ENCODE data around the gene TBC1D9B.

TBC1D9B gene

GRCh38 chr5:179876610-179876952 is 31.1 kb downstream of the TBC1D9B start:
- TF ChIP-seq EZH2phosphoT487 (IDR thresholded peaks at IDR 0.05; ENCODE audit: borderline replicate concordance, low read length), result no peak
- TF ChIP-seq, protein P1, sequence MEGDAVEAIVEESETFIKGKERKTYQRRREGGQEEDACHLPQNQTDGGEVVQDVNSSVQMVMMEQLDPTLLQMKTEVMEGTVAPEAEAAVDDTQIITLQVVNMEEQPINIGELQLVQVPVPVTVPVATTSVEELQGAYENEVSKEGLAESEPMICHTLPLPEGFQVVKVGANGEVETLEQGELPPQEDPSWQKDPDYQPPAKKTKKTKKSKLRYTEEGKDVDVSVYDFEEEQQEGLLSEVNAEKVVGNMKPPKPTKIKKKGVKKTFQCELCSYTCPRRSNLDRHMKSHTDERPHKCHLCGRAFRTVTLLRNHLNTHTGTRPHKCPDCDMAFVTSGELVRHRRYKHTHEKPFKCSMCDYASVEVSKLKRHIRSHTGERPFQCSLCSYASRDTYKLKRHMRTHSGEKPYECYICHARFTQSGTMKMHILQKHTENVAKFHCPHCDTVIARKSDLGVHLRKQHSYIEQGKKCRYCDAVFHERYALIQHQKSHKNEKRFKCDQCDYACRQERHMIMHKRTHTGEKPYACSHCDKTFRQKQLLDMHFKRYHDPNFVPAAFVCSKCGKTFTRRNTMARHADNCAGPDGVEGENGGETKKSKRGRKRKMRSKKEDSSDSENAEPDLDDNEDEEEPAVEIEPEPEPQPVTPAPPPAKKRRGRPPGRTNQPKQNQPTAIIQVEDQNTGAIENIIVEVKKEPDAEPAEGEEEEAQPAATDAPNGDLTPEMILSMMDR (IDR thresholded peaks at IDR 0.05; ENCODE audit: low read depth, low read length, poor library complexity, severe bottlenecking), result no peak
- Histone ChIP-seq H3K36me3 (ENCODE audit: control insufficient read depth, low read length) (peaks cover 51% of the 10 kb centered on the region), H3K4me3 (ENCODE audit: low read length) (no peak overlapping the region), H3K27me3 (ENCODE audit: control insufficient read depth, low read length) (no peaks in the 10 kb centered on the region), H3K4me1 (ENCODE audit: control insufficient read depth, low read length) (no peaks in the 10 kb centered on the region), H3K4me2 (ENCODE audit: low read length) (no peak overlapping the region), H3K27ac (ENCODE audit: low read depth, low read length) (no peak overlapping the region), H3K9me3 (ENCODE audit: control insufficient read depth, insufficient read depth, low read length) (no peaks in the 10 kb centered on the region), H3K9me2 (replicated peaks; ENCODE audit: control insufficient read depth, low read length) (no peaks in the 10 kb centered on the region), H3K79me2 (ENCODE audit: control insufficient read depth, low read length) (no peaks in the 10 kb centered on the region), H3F3A (ENCODE audit: control insufficient read depth, insufficient read depth) (no peaks in the 10 kb centered on the region), H4K20me1 (ENCODE audit: control insufficient read depth, insufficient read depth, low read depth, low read length) (no peaks in the 10 kb centered on the region)

DNA sequence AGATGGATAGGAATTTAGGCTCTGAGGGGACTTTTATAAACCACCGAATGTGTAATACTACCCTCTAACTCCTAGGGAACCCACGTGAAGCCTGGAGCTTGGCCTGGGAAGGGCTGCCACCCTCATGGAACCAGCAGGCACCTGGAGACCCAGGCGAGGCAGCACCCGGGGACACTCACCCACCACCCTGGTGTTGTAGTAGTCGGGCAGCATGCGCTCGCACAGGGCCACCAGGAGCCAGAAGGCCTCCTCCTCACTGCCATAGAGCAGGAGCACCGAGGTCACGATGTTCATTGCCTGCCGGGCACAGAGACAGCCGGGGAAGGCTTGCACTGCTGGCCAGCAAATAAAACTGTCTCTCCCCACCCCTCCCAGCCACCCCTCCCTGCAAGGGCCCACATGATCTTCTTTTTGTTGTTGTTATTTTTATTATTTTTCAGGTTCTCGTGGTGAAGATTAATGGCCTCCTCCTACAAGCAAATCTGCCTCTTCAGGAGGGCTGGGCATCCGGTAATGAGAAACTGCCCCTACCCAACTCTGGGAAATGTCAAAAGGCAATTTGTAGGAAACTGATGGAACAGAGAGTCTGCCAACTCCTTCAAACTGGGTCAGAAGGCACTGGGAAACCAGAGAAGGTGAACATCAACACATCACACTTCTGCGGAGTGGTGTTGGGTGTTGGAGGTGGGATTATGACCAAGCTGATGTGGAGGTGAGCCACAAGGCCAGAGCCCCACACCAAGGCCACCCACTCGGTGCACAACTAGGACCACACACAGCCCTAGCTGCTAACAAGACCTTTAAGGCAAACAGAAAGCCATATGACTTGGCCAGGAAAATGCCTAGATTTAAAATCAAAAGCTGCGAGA is 31.7 kb downstream of the TBC1D9B start:
- Histone ChIP-seq H3K27me3 (ENCODE audit: control insufficient read depth, low read length) (no peaks in the 10 kb centered on the region), H4K20me1 (ENCODE audit: control insufficient read depth, insufficient read depth, low read depth, low read length) (no peaks in the 10 kb centered on the region), H3K27ac (ENCODE audit: low read depth, low read length) (no peak overlapping the region), H3K36me3 (ENCODE audit: control insufficient read depth, low read length) (peaks cover 56% of the 10 kb centered on the region), H3K4me3 (ENCODE audit: low read length) (no peak overlapping the region), H3K4me2 (ENCODE audit: low read length) (no peak overlapping the region), H3K9me3 (ENCODE audit: control insufficient read depth, insufficient read depth, low read length) (no peaks in the 10 kb centered on the region), H3K9me2 (replicated peaks; ENCODE audit: control insufficient read depth, low read length) (no peaks in the 10 kb centered on the region), H3F3A (ENCODE audit: control insufficient read depth, insufficient read depth) (no peaks in the 10 kb centered on the region), H3K4me1 (ENCODE audit: control insufficient read depth, low read length) (no peaks in the 10 kb centered on the region), H3K79me2 (ENCODE audit: control insufficient read depth, low read length) (no peaks in the 10 kb centered on the region)
- TF ChIP-seq, protein P1 (IDR thresholded peaks at IDR 0.05; ENCODE audit: low read depth, low read length, poor library complexity, severe bottlenecking), result no peak
- no peak for TF ChIP-seq EZH2phosphoT487 (IDR thresholded peaks at IDR 0.05; ENCODE audit: borderline replicate concordance, low read length)

DNA sequence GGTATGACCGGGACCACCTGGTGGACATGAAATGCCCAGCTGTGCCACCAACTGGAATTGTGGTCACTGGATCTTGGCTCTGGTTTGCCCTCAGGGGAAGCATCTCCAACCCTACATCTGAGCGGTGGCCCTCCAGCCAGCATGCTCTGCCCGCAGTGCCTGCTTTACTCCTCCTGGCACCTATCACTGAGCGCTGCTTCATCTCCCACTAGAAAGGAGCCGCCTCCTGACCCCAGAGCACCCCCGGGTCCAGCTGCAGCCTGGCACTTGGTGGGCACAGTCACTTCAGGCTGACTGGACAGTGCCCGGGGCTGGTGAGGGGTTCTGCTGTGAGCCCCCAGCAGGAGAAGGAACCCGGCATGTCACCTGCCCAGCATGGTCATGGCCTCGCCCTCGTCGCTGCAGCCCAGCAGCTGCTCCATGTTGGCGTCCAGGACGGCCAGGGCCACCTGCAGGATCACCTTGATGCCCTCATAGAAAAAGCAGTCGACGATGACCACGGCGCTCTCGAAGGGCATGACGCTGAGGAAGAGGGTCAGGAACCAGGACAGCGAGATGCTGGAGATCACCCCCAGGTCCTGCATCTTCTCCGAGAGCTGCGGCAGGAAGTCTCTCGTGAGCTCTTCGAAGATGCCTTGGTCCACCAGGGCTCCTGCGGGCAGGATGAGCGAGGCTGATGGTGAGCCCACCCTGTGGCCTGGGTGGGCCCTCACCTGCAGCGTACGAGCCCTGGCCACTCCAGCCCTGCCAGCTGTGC is 33.0 kb downstream of the TBC1D9B start:
- no peaks in the 10 kb centered on the region for H3F3A ChIP-seq (ENCODE audit: control insufficient read depth, insufficient read depth)
- TF ChIP-seq, protein P1 (IDR thresholded peaks at IDR 0.05; ENCODE audit: low read depth, low read length, poor library complexity, severe bottlenecking), result no peak
- TF ChIP-seq EZH2phosphoT487 (IDR thresholded peaks at IDR 0.05; ENCODE audit: borderline replicate concordance, low read length), result no peak

More for the DNA sequence above, 33.0 kb downstream of the TBC1D9B start:
- Histone ChIP-seq H3K4me1 (ENCODE audit: control insufficient read depth, low read length) (no peaks in the 10 kb centered on the region), H4K20me1 (ENCODE audit: control insufficient read depth, insufficient read depth, low read depth, low read length) (no peaks in the 10 kb centered on the region), H3K27me3 (ENCODE audit: control insufficient read depth, low read length) (no peaks in the 10 kb centered on the region), H3K36me3 (ENCODE audit: control insufficient read depth, low read length) (peaks cover 66% of the 10 kb centered on the region), H3K9me2 (replicated peaks; ENCODE audit: control insufficient read depth, low read length) (no peaks in the 10 kb centered on the region), H3K4me2 (ENCODE audit: low read length) (no peak overlapping the region), H3K79me2 (ENCODE audit: control insufficient read depth, low read length) (no peaks in the 10 kb centered on the region), H3K4me3 (ENCODE audit: low read length) (no peak overlapping the region), H3K9me3 (ENCODE audit: control insufficient read depth, insufficient read depth, low read length) (no peaks in the 10 kb centered on the region), H3K27ac (ENCODE audit: low read depth, low read length) (no peak overlapping the region)

Data from DOHH2 (cell line).